HEK293 (cell line): ENCODE measurements around the gene TMX2.

ENCODE experiments used
- CTCF ChIA-PET: fragments of 350-600 bp; formaldehyde crosslinking; extraction: SDS; loops from one replicate; lab custom pipeline; 2021; ENCODE audit warnings: antibody characterized with exemption; lab: Yijun Ruan, JAX
- POLR2A ChIA-PET: fragments of 300-600 bp; formaldehyde crosslinking; extraction: SDS; loops from one replicate; lab custom pipeline; 2020; ENCODE audit warnings: antibody characterized with exemption, inconsistent platforms; lab: Yijun Ruan, JAX
- H3K27ac ChIP-seq: fragments of 200-500 bp; sonication (Bioruptor generic); 2 replicates; pipeline ENCODE4 v1.5.1; 2014; ENCODE audit warnings: low read depth, low read length, control low read depth, inconsistent platforms; ENCODE audit errors: extremely low read depth
- H3K36me3 ChIP-seq, 2 experiments: fragments of 200-500 bp in 1 of 2; sonication (Bioruptor generic) in 1 of 2; 1 replicate in 1 of 2; 2 replicates in 1 of 2; pipeline ENCODE4 v1.5.1; 2014 to 2017; ENCODE audit warnings: inconsistent platforms in 2 of 2, low read length in 2 of 2; ENCODE audit not compliant: control insufficient read depth in 2 of 2, insufficient read depth in 1 of 2
- H3K4me1 ChIP-seq: fragments of 200-500 bp; sonication (Bioruptor generic); 2 replicates; pipeline ENCODE4 v1.5.1; 2014; ENCODE audit warnings: mild to moderate bottlenecking, low read length, inconsistent platforms; ENCODE audit not compliant: control insufficient read depth, insufficient read depth
- H3K4me3 ChIP-seq: 2 replicates; pipeline ENCODE4 v1.5.1; 2011; ENCODE audit warnings: low read depth, mild to moderate bottlenecking, control low read depth, low read length, moderate library complexity
- H3K9me3 ChIP-seq: fragments of 200-500 bp; sonication (Bioruptor generic); 2 replicates; pipeline ENCODE4 v1.5.1; 2014; ENCODE audit warnings: low read depth, low read length, inconsistent platforms; ENCODE audit not compliant: control insufficient read depth, insufficient read depth
- BCL11A ChIP-seq: fragments of 450-650 bp; formaldehyde crosslinking; IDR thresholded peaks from 2 replicates; pipeline ENCODE4 v1.5.1; 2016; ENCODE audit warnings: low read depth, missing biosample characterization, missing genetic modification characterization
- BCL11B ChIP-seq: fragments of 450-650 bp; formaldehyde crosslinking; IDR thresholded peaks from 2 replicates; pipeline ENCODE4 v1.5.1; 2016; ENCODE audit warnings: low read depth, missing biosample characterization, missing genetic modification characterization
- GFI1B ChIP-seq: fragments of 450-650 bp; formaldehyde crosslinking; IDR thresholded peaks from 2 replicates; pipeline ENCODE4 v1.5.1; 2016; ENCODE audit warnings: missing biosample characterization, missing genetic modification characterization
- GLI2 ChIP-seq: fragments of 450-650 bp; formaldehyde crosslinking; IDR thresholded peaks from 2 replicates; pipeline ENCODE4; 2017; ENCODE audit warnings: missing biosample characterization, missing genetic modification characterization, low read depth, borderline replicate concordance
- GLIS2 ChIP-seq: fragments of 450-650 bp; formaldehyde crosslinking; IDR thresholded peaks from 2 replicates; pipeline ENCODE4 v1.5.1; 2016; ENCODE audit warnings: missing biosample characterization, missing genetic modification characterization
- IKZF3 ChIP-seq: fragments of 450-650 bp; IDR thresholded peaks from 2 replicates; pipeline ENCODE4 v1.5.0; 2018; ENCODE audit warnings: missing biosample characterization, mild to moderate bottlenecking, missing genetic modification characterization, moderate library complexity
- SCRT1 ChIP-seq: fragments of 450-650 bp; formaldehyde crosslinking; IDR thresholded peaks from 2 replicates; pipeline ENCODE4 v1.5.1; 2016; ENCODE audit warnings: missing biosample characterization, missing genetic modification characterization, borderline replicate concordance
- ZBTB17 ChIP-seq: fragments of 450-650 bp; formaldehyde crosslinking; IDR thresholded peaks from 2 replicates; pipeline ENCODE4 v1.5.1; 2016; ENCODE audit warnings: missing biosample characterization, missing genetic modification characterization
- ZFHX2 ChIP-seq: fragments of 450-650 bp; formaldehyde crosslinking; conservative IDR thresholded peaks from 2 replicates; pipeline ENCODE4 v1.5.1; 2016; ENCODE audit warnings: missing biosample characterization, missing genetic modification characterization
- ZNF114 ChIP-seq: fragments of 450-650 bp; formaldehyde crosslinking; IDR thresholded peaks from 2 replicates; pipeline ENCODE4 v1.5.0; 2017; ENCODE audit warnings: missing biosample characterization, missing genetic modification characterization
- ZNF16 ChIP-seq: fragments of 450-650 bp; formaldehyde crosslinking; IDR thresholded peaks from 2 replicates; pipeline ENCODE4 v1.5.1; 2016; ENCODE audit warnings: low read depth, missing biosample characterization, missing genetic modification characterization
- ZNF214 ChIP-seq: fragments of 450-650 bp; formaldehyde crosslinking; IDR thresholded peaks from 2 replicates; pipeline ENCODE4 v1.5.1; 2017; ENCODE audit warnings: missing biosample characterization, mild to moderate bottlenecking, missing genetic modification characterization, borderline replicate concordance
- ZNF24 ChIP-seq: fragments of 450-650 bp; formaldehyde crosslinking; IDR thresholded peaks from 2 replicates; pipeline ENCODE4 v1.5.1; 2016; ENCODE audit warnings: missing biosample characterization, missing genetic modification characterization
- ZNF335 ChIP-seq: fragments of 450-650 bp; formaldehyde crosslinking; conservative IDR thresholded peaks from 2 replicates; pipeline ENCODE4 v1.5.1; 2016; ENCODE audit warnings: missing biosample characterization, missing genetic modification characterization
- ZNF501 ChIP-seq: fragments of 450-650 bp; formaldehyde crosslinking; IDR thresholded peaks from 2 replicates; pipeline ENCODE4 v1.5.1; 2016; ENCODE audit warnings: missing biosample characterization, missing genetic modification characterization
- ZNF558 ChIP-seq: fragments of 450-650 bp; formaldehyde crosslinking; IDR thresholded peaks from 2 replicates; pipeline ENCODE4 v1.5.1; 2016; ENCODE audit warnings: missing biosample characterization, missing genetic modification characterization
- ZNF76 ChIP-seq: fragments of 450-650 bp; formaldehyde crosslinking; IDR thresholded peaks from 2 replicates; pipeline ENCODE4; 2016; ENCODE audit warnings: low read depth, missing biosample characterization, missing genetic modification characterization, borderline replicate concordance
- ZNF785 ChIP-seq: fragments of 450-650 bp; formaldehyde crosslinking; IDR thresholded peaks from 2 replicates; pipeline ENCODE4 v1.5.1; 2016; ENCODE audit warnings: missing biosample characterization, missing genetic modification characterization
- ZSCAN30 ChIP-seq: fragments of 450-650 bp; IDR thresholded peaks from 2 replicates; pipeline ENCODE4 v1.5.1; 2018; ENCODE audit warnings: missing biosample characterization, mild to moderate bottlenecking, missing genetic modification characterization, moderate library complexity
- TF ChIP-seq, protein P1 (sequence below): fragments of 450-650 bp; formaldehyde crosslinking; IDR thresholded peaks from 2 replicates; pipeline ENCODE4 v1.5.1; 2017; ENCODE audit warnings: missing biosample characterization, missing genetic modification characterization
- TF ChIP-seq, protein P2 (sequence below): fragments of 450-650 bp; formaldehyde crosslinking; IDR thresholded peaks from 2 replicates; pipeline ENCODE4 v1.5.1; 2016; ENCODE audit warnings: missing biosample characterization, missing genetic modification characterization
- TF ChIP-seq, protein P3 (sequence below): fragments of 450-650 bp; formaldehyde crosslinking; IDR thresholded peaks from 2 replicates; pipeline ENCODE4 v1.5.1; 2016; ENCODE audit warnings: missing biosample characterization, missing genetic modification characterization, low read depth
- TF ChIP-seq, protein P4 (sequence below): sonication (generic); formaldehyde crosslinking; IDR thresholded peaks from 2 replicates; pipeline ENCODE4 v1.8.1; 2022; ENCODE audit warnings: mild to moderate bottlenecking, moderate library complexity, missing genetic modification reagents
- TF ChIP-seq, protein P5 (sequence below): fragments of 450-650 bp; formaldehyde crosslinking; IDR thresholded peaks from 2 replicates; pipeline ENCODE4 v1.5.1; 2017; ENCODE audit warnings: missing biosample characterization, missing genetic modification characterization
- TF ChIP-seq, protein P6 (sequence below): fragments of 450-650 bp; formaldehyde crosslinking; IDR thresholded peaks from 2 replicates; pipeline ENCODE4 v1.5.1; 2016; ENCODE audit warnings: missing biosample characterization, missing genetic modification characterization
- TF ChIP-seq, protein P7 (sequence below): fragments of 450-650 bp; formaldehyde crosslinking; IDR thresholded peaks from 2 replicates; pipeline ENCODE4 v1.5.1; 2016; ENCODE audit warnings: missing biosample characterization, missing genetic modification characterization

Gene TMX2

DNA sequence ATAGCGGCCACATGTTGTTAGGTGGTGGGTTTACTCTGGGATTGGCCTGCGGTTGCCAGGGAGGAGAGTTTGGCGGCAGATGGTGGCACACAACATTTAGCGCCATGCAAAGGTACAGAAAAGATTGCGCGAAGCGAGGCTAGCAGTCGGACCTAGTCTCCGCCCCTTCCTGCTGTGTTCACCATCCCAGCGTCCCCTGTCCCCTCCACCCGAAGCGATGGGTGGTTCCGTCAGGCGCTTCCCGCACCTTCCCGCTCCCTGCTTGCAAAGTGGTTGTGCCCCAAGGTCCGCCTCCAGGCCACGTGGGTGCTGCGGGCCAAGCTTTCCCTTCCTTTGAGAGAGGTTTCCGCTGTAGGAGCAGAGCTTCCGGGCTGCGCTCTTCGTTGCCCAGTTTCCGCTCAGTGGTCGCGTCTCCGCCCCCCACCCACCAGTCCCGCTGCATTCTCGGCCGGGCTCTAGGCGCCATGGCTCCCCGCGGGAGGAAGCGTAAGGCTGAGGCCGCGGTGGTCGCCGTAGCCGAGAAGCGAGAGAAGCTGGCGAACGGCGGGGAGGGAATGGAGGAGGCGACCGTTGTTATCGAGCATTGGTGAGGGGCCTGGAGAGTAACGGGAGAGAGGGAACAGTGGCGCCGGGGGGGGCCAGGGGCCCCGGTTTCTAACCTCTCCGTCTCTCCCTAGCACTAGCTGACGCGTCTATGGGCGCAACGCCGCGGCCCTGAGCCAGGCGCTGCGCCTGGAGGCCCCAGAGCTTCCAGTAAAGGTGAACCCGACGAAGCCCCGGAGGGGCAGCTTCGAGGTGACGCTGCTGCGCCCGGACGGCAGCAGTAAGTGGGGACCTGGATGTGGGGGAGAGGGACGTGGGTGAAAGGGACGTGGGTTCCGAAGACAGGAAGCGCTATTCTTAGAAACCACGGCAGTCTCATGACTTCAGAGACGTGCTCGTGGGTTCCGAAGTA, 29.0 kb downstream of the TMX2 start, which contains the start of gene SELENOH:
SELENOH (plus strand) TSS at position 360 of the 955 bp plus-strand sequence; CDS start at position 465, 105 bp downstream.
- CTCF ChIA-PET: interaction anchor here (0.6 to 3.9 kb wide), 5 partner anchors 9 to 60 kb away, joined by 3 to 23 read pairs (median 6); partner anchors contain the start of gene BTBD18
- Histone ChIP-seq H3K4me1 (no peaks in the 10 kb centered on the region), H3K36me3 (peaks cover 8 to 74% of the 10 kb centered on the region in 2 experiments), H3K9me3 (no peaks in the 10 kb centered on the region), H3K27ac (peak within 1 kb of the TSS; percentile 75), H3K4me3 (peak within 1 kb of the TSS; percentile 85)
- POLR2A ChIA-PET: interaction anchor here (0.6 to 3.3 kb wide), 25 partner anchors 8 to 621 kb away, joined by 3 to 33 read pairs (median 4); partner anchors contain the start of genes BTBD18, CTNND1, MED19 and TMX2
- TF ChIP-seq SCRT1: 0 out of 2 replicates have a peak, but pooled peaks have one; percentile 27
- TF ChIP-seq ZSCAN30 (tag by site-specific recombination): peak; percentile 97
- TF ChIP-seq, protein P1, sequence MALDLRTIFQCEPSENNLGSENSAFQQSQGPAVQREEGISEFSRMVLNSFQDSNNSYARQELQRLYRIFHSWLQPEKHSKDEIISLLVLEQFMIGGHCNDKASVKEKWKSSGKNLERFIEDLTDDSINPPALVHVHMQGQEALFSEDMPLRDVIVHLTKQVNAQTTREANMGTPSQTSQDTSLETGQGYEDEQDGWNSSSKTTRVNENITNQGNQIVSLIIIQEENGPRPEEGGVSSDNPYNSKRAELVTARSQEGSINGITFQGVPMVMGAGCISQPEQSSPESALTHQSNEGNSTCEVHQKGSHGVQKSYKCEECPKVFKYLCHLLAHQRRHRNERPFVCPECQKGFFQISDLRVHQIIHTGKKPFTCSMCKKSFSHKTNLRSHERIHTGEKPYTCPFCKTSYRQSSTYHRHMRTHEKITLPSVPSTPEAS: peak; percentile 46; the same call in 1 of the 2 replicates
- TF ChIP-seq, protein P2, sequence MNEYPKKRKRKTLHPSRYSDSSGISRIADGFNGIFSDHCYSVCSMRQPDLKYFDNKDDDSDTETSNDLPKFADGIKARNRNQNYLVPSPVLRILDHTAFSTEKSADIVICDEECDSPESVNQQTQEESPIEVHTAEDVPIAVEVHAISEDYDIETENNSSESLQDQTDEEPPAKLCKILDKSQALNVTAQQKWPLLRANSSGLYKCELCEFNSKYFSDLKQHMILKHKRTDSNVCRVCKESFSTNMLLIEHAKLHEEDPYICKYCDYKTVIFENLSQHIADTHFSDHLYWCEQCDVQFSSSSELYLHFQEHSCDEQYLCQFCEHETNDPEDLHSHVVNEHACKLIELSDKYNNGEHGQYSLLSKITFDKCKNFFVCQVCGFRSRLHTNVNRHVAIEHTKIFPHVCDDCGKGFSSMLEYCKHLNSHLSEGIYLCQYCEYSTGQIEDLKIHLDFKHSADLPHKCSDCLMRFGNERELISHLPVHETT: peak; percentile 96
- TF ChIP-seq, protein P3, sequence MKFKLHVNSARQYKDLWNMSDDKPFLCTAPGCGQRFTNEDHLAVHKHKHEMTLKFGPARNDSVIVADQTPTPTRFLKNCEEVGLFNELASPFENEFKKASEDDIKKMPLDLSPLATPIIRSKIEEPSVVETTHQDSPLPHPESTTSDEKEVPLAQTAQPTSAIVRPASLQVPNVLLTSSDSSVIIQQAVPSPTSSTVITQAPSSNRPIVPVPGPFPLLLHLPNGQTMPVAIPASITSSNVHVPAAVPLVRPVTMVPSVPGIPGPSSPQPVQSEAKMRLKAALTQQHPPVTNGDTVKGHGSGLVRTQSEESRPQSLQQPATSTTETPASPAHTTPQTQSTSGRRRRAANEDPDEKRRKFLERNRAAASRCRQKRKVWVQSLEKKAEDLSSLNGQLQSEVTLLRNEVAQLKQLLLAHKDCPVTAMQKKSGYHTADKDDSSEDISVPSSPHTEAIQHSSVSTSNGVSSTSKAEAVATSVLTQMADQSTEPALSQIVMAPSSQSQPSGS (tag by site-specific recombination): no peak
- peak; percentile 99 for TF ChIP-seq ZNF501 (tag by site-specific recombination)
- TF ChIP-seq, protein P4, sequence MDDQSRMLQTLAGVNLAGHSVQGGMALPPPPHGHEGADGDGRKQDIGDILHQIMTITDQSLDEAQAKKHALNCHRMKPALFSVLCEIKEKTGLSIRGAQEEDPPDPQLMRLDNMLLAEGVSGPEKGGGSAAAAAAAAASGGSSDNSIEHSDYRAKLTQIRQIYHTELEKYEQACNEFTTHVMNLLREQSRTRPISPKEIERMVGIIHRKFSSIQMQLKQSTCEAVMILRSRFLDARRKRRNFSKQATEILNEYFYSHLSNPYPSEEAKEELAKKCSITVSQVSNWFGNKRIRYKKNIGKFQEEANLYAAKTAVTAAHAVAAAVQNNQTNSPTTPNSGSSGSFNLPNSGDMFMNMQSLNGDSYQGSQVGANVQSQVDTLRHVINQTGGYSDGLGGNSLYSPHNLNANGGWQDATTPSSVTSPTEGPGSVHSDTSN: peak; percentile 85
- peak; percentile 88 for TF ChIP-seq ZBTB17
- TF ChIP-seq, protein P5, sequence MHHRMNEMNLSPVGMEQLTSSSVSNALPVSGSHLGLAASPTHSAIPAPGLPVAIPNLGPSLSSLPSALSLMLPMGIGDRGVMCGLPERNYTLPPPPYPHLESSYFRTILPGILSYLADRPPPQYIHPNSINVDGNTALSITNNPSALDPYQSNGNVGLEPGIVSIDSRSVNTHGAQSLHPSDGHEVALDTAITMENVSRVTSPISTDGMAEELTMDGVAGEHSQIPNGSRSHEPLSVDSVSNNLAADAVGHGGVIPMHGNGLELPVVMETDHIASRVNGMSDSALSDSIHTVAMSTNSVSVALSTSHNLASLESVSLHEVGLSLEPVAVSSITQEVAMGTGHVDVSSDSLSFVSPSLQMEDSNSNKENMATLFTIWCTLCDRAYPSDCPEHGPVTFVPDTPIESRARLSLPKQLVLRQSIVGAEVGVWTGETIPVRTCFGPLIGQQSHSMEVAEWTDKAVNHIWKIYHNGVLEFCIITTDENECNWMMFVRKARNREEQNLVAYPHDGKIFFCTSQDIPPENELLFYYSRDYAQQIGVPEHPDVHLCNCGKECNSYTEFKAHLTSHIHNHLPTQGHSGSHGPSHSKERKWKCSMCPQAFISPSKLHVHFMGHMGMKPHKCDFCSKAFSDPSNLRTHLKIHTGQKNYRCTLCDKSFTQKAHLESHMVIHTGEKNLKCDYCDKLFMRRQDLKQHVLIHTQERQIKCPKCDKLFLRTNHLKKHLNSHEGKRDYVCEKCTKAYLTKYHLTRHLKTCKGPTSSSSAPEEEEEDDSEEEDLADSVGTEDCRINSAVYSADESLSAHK: peak; percentile 47; the same call in 1 of the 2 replicates
- TF ChIP-seq ZNF16: no peak
- TF ChIP-seq, protein P6, sequence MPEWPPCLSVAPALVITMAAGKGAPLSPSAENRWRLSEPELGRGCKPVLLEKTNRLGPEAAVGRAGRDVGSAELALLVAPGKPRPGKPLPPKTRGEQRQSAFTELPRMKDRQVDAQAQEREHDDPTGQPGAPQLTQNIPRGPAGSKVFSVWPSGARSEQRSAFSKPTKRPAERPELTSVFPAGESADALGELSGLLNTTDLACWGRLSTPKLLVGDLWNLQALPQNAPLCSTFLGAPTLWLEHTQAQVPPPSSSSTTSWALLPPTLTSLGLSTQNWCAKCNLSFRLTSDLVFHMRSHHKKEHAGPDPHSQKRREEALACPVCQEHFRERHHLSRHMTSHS (tag by site-specific recombination): no peak
- TF ChIP-seq BCL11B (tag by site-specific recombination): peak; percentile 37; the same call in 1 of the 2 replicates
- peak; percentile 98 for TF ChIP-seq IKZF3 (tag by site-specific recombination)
- no peak for TF ChIP-seq GLI2 (tag by site-specific recombination)
- TF ChIP-seq ZNF114 (tag by site-specific recombination): no peak
- no peak for TF ChIP-seq ZNF785 (tag by site-specific recombination)
- TF ChIP-seq, protein P7, sequence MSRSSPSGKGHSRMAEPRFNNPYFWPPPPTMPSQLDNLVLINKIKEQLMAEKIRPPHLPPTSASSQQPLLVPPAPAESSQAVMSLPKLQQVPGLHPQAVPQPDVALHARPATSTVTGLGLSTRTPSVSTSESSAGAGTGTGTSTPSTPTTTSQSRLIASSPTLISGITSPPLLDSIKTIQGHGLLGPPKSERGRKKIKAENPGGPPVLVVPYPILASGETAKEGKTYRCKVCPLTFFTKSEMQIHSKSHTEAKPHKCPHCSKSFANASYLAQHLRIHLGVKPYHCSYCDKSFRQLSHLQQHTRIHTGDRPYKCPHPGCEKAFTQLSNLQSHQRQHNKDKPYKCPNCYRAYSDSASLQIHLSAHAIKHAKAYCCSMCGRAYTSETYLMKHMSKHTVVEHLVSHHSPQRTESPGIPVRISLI (tag by site-specific recombination): no peak
- TF ChIP-seq ZNF558 (tag by site-specific recombination): no peak; the same call in 1 of the 2 replicates
- no peak for TF ChIP-seq BCL11A (tag by site-specific recombination)
- TF ChIP-seq ZNF76 (tag by site-specific recombination): peak; percentile 83; the same call in 1 of the 2 replicates
- TF ChIP-seq ZNF24 (tag by site-specific recombination): peak; percentile 80; the same call in 1 of the 2 replicates
- no peak for TF ChIP-seq GFI1B (tag by site-specific recombination)
- peak; percentile 62 for TF ChIP-seq GLIS2
- TF ChIP-seq ZFHX2: peak; percentile 85
- TF ChIP-seq ZNF214 (tag by site-specific recombination): no peak
- peak; percentile 69 for TF ChIP-seq ZNF335 (tag by site-specific recombination)
